Left renal cortex interstitium (tissue), 4 donors: Measurements from ENCODE around the gene NOX3. TPM values are rescaled to one million over a fixed set of nuclear protein-coding genes. Genes with fewer than 3 reads are reported as not detected.
"Not testable (repeated sequence)": the region's sequence is repeated elsewhere in the genome, so short reads cannot be mapped to it uniquely, and the experiment has no call there.

Source experiments
- DNase-seq, 4 donors: peaks; one replicate each; pipeline ENCODE4 v3.0.0-alpha.2; 2013; ENCODE audit warnings: low read depth in 4 of 4, low spot score in 2 of 4, missing footprints in 1 of 4
- polyA plus RNA-seq, 4 donors: library from polyadenylated mRNA; unstranded; fragments of 120-200 nt; gene quantifications; one replicate each; pipeline ENCODE4 v1.2.1, GENCODE V29; 2013; ENCODE audit not compliant: insufficient read length in 4 of 4

The NOX3 gene, protein sequence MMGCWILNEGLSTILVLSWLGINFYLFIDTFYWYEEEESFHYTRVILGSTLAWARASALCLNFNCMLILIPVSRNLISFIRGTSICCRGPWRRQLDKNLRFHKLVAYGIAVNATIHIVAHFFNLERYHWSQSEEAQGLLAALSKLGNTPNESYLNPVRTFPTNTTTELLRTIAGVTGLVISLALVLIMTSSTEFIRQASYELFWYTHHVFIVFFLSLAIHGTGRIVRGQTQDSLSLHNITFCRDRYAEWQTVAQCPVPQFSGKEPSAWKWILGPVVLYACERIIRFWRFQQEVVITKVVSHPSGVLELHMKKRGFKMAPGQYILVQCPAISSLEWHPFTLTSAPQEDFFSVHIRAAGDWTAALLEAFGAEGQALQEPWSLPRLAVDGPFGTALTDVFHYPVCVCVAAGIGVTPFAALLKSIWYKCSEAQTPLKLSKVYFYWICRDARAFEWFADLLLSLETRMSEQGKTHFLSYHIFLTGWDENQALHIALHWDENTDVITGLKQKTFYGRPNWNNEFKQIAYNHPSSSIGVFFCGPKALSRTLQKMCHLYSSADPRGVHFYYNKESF
- polyA plus RNA-seq = 1 to 10 TPM; 1.2 to 3.1 (median 1.7) TPM

DNA sequence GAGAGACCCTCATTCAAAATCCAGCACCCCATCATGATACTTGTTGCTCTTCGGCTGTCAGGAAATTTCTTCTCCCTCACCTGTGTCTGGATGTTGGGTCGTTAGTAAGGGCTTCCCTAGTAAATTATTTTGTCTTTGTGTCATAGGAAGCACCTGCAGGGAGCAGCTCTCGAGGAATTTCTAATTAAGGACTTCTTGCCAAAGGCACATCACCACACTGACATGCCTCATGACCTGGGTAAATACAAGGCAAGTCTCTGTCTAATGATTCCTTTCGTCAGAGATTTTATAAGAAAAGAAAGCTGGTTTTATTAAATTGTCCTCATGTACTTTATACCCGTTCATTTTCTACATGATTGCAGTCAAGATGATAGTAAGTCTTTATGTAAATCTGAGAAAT is at the start of gene NOX3:
Gene NOX3 (minus strand): TSS at position 74 of the 400 bp plus-strand sequence. CDS start 39 bp downstream, at position 35.
- no peak for DNase-seq

DNA sequence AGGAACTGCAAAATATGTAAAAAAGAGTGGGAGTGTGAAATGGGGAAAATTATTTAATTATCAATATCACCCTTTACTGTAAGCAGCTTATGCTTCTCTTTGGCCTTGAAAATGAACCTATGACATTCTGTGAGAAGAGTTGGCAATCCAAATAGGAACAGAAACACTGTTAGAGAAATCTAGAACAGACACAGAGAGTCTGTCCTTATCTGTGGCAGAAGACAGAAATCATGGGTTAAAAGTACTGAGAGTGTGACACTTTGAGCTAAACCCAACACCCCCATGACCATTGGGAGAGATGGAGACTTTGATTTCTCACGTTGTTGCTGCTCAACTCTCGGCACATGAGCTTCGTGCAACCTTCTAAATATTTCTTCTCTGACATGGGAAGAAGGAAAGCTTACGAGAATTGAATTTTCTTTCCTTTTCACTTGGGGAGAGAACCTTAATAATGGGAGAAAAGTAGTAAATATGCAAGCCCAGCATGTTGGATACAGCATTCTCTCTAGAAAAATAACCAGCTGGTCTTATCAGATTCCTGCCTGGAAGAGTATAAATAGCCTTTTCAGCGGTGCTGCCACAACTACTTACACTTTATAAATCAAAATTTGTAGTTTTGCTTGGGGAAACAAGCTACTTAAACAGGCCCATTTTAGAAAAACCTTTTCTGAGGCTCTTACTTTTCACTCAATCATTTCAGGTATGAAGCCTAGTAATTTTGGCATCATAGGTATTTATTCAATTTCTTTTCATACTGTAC is 49.4 kb upstream of the NOX3 start:
- no peak for DNase-seq

DNA sequence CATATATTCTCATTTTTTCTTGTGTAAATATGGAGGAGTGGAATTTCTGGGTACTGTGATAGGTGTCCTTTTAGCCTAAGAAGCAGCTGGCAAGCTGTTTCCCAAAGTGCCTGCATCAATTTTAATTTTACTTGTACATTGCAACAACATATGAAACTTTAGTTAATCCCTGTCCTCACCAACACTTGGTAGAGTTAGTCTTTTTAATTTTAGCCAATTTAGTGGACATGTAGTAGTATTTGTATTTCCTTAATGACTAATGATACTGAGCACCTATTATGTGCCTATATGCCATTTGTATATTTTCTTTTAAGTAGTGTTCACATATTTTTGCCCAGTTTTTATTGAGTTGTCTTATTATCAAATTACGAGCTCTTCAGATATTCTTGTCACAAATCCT is 46.8 kb upstream of the NOX3 start:
- DNase-seq = no peak

- no peak for DNase-seq
These were observed 43.9 kb upstream of the NOX3 start for GRCh38 chr6:155499574-155499973.

DNA sequence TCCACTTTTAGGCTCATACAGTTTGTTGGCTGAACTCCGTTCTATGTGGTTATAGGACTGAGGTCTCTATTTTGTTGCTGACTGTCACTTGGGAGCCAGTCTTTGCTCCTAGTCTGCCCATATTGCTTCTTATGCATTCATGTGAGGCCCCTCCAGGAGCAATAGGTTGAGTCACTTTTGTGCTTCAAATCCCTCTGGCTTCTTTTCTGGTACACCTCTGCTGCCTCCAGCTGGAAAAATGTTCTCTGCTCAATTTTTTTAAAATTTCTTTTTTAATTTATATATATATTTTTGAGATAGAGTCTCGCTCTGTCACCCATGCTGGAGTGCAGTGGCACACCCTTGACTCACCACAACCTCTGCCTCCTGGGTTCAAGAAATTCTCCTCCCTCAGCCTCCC is 42.7 kb upstream of the NOX3 start:
- no peak for DNase-seq

GRCh38 chr6:155497273-155497672 is 41.6 kb upstream of the NOX3 start:
- DNase-seq = no peak

DNA sequence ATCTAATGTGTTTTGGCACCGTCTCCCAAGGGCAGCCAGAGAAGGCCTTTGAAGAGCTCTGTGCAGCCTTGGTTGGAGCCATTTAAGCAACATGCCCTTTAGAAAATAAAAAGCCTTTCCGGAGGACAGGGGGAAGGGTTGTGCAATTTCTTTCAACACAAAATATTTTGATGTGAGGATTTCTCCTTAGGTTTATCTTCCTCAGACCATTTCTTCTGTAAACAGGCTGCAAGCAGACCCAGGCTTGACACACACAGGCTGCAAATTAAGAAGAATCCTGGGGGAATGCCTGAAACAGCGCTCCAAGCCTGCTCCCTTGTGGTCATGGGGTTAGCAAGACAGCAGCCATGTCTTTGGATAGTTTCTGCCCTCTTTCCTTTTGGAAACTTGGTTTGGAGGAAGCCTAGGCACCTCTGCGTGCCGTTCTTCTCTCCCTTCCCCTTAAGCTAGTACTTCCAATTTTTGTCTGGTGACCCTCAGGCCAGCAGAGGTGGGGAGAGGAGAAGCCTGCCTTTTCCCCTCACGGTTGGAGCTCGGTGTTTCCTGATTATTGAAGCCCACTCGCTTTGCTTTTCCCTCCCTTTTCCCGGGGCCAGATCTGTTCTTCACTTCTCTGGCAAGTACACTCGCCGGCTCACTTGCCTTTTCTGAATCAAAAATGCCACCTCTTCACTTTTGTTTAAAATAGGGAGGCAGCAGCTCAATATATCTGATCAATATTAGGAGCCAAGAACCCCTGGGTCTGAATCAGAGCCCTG is 39.6 kb upstream of the NOX3 start:
- DNase-seq = no peak

- no peak for DNase-seq
These were observed 38.1 kb upstream of the NOX3 start for GRCh38 chr6:155493694-155494143.

- no peak for DNase-seq
These were observed 37.5 kb upstream of the NOX3 start for GRCh38 chr6:155493026-155493693.

GRCh38 chr6:155492061-155492735 is 36.6 kb upstream of the NOX3 start:
- no peak for DNase-seq

DNA sequence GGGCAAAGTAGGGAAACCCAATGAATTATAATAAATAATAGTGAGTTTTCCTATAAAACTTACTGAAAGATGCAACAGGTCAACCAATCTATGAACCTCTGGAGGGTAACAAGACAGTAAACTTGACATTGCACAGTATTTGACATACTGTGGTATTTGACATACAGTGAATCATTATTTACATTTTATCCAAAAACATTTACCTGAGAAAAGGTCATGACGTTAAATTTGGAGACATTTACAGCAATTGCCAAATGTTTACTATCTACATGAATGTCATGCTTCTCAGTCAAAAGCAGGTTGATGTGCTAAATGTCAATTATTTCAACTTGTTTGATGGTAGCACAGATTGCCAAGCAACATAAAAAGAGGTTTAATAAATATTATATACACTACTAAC is 35.8 kb upstream of the NOX3 start:
- no peak for DNase-seq

- not testable (repeated sequence) for DNase-seq
These were observed 32.6 kb upstream of the NOX3 start for GRCh38 chr6:155488197-155488596.

DNA sequence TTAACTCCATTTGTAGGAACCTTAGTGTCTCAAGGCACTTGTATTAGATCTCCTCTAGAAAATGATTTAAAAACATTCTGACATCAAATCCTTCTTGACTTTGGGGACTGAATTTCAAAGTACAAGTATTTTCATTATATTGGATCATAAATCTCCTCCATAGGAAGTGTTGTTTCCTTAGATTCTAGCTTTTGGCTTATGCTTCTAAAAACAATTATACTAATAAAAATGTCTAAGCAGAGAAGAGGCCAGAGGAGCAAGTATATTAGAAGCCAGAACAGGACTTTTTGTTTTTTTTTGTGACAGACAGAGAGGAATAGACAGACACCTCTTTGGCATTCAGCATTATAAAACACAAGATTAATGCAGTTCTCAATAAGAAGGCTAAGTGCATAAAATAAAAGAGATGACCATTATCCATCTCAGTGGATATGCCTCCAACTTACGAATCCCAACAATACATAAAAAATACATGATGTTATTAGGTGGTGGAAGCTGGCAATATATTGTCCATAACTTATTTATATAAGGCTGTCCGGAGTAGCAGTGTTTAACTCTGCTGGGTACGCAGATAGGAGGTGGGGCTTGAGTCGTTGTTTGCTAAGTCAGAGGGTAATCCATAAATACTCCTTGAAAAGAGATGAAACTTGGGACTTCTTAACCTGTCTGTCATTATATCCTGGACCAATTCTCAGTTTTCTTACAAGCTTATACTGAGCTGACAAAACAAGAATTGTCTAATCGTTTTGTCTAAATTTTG is 31.9 kb upstream of the NOX3 start:
- DNase-seq = peak in 1 of 4 donors; percentile 31

DNA sequence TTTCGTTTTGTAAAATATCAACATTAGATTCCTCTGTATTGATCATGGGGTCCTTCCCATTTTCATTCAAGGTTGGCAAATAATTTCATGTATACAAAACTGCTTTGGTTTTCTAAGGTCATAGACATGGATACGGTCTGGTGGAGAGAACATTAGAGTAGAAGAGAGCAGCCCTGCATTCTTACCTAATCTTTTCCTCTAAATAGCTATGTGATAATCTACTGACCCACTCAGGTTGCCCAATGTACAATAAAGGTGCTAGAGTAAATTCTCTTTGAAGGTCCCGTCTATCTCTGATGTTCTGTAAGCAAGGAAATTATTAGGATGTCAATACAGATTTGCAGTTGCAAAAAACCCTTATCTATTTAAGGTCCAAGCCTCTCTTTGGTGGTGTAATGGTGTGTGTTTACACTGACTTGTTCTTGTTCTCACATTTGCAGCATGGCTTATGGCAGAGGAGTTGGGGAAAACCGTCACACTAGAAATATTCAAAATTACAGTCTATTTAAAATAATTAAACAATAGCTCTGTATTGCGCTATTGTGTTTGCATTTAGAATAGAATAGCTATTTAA is 31.2 kb upstream of the NOX3 start:
- no peak for DNase-seq

GRCh38 chr6:155485756-155486155 is 30.1 kb upstream of the NOX3 start:
- no peak for DNase-seq

DNA sequence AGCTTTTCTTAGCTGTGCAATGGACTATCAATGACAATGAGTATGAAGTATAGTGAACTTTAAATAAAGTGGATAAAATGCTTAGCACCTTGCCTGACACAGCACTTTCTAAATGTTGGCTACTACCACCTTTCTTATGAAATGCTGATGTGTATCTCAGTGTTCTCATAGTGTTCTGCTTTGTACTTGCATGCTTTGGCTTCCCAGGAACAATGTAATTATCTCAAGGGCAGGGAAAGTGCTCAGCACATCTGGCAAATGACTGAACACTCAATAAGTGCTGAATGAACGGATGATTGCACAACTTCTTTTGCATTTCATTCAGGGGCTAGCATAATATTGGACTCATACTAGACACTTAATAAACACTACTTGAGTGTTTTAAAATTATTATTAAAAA is 28.2 kb upstream of the NOX3 start:
- DNase-seq = no peak

DNA sequence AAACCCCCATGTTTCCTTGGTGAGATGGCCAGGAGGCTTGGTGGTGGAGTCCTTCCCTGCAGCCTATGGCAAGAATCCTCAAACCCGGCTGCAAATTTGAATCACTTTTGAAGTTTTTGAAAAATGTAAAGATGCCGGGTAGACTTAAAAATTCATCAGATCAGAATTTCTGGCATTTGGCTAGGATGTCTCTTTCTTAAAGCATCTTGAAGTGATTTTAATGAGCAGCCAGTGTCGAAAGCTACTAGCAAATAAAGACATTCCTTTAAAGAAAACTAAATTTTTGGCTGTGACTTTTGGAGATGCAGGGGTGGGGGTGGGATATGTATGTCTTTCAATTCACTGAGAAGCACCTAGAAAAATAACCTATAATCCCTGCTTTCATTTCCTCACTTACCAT is 25.6 kb upstream of the NOX3 start:
- no peak for DNase-seq

DNA sequence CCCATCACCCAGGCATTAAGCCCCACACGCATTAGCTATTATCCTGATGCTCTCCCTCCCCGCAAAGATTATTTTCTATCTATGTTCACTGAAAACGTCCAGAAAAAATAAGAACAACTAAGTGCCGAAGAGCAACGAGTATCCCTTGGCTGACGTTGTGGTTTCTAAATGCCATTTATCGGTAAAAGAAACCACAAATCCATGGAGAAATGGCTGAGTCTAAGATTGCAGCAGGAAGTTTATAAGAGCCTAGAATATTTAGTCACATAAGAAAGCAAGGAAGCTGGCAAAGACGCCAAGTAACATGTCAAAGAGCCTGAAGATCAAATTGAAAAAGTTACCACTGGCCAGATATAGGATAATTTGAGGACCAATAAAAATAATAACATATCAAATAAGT is 18.1 kb upstream of the NOX3 start:
- DNase-seq = no peak

- no peak for DNase-seq
These were observed 17.2 kb upstream of the NOX3 start for GRCh38 chr6:155472886-155473285.
